HepG2 (cell line): Measurements from ENCODE around the gene KLHL8. TPM values are rescaled to one million over a fixed set of nuclear protein-coding genes. Genes with fewer than 3 reads are reported as not detected.

Source experiments
- ATAC-seq: fragments of 200-7000 bp; cut with Tn5 transposase; 3 replicates; pipeline ENCODE4 v1.9.1; 2020; ENCODE audit warnings: mild to moderate bottlenecking, moderate library complexity
- BruUV-seq: library from RNA; stranded (reverse); fragments of 400-500 nt; replicated peaks from 2 replicates; lab custom pipeline; 2021; lab: Mats Ljungman, UMichigan
- CTCF ChIA-PET: fragments of 300-600 bp; formaldehyde crosslinking; extraction: SDS; loops from one replicate; lab custom pipeline; 2021; ENCODE audit warnings: low total read pairs, inconsistent platforms, low intra/inter-chr PET ratio; lab: Yijun Ruan, JAX
- POLR2A ChIA-PET: fragments of 350-600 bp; sonication (Branson Sonifier 250); formaldehyde crosslinking; loops from one replicate; lab custom pipeline; 2020; ENCODE audit warnings: antibody characterized with exemption, inconsistent platforms; lab: Yijun Ruan, JAX
- DNase-seq: peaks from one replicate; pipeline ENCODE4 v3.0.0-alpha.2; 2015; ENCODE audit warnings: low spot score
- FAIRE-seq: peaks from 3 replicates; lab custom pipeline; 2011; peaks lifted over from hg19 to GRCh38; lab: Jason Lieb, UNC
- H2AFZ ChIP-seq: one replicate; pipeline ENCODE4 v1.6.1; 2011; ENCODE audit warnings: low read length, inconsistent platforms
- H3K27ac ChIP-seq: fragments of 300-600 bp; 3 replicates; pipeline ENCODE4 v1.8.0; 2011; ENCODE audit warnings: mixed run types, mild to moderate bottlenecking, mixed read lengths, low read length, inconsistent platforms; ENCODE audit not compliant: insufficient read depth; ENCODE audit errors: extremely low read length
- H3K27me3 ChIP-seq, 2 experiments: fragments of 200-600 bp in 1 of 2; 2 replicates in 1 of 2; 3 replicates in 1 of 2; pipeline versions ENCODE4 v1.6.0 to v1.8.0; 2011; ENCODE audit warnings: low read length in 2 of 2, mild to moderate bottlenecking in 2 of 2, moderate library complexity in 2 of 2, inconsistent platforms in 1 of 2; ENCODE audit not compliant: insufficient read depth in 2 of 2, control insufficient read depth in 1 of 2
- H3K36me3 ChIP-seq, 2 experiments: fragments of 200-600 bp in 1 of 2; replicated peaks in 1 of 2; 2 replicates in 1 of 2; 3 replicates in 1 of 2; pipeline versions ENCODE4 v1.5.1 to v1.8.0; 2011; ENCODE audit warnings: low read length in 2 of 2, inconsistent platforms in 1 of 2; ENCODE audit not compliant: insufficient read depth in 2 of 2, control insufficient read depth in 1 of 2
- H3K4me1 ChIP-seq: 2 replicates; pipeline ENCODE4 v1.5.1; 2012; ENCODE audit warnings: low read length, inconsistent platforms; ENCODE audit not compliant: insufficient read depth
- H3K4me2 ChIP-seq: 2 replicates; pipeline ENCODE4 v1.6.0; 2011; ENCODE audit warnings: low read depth, low read length, inconsistent platforms
- H3K4me3 ChIP-seq, 3 experiments: fragments of 200-600 bp in 1 of 3; sonication (generic), shearing (Covaris generic) in 1 of 3; replicated peaks in 1 of 3; 2 replicates each; pipeline ENCODE4 v1.5.1; 2011 to 2016; ENCODE audit warnings: low read length in 3 of 3, inconsistent platforms in 2 of 3, low read depth in 2 of 3, mild to moderate bottlenecking in 2 of 3, control low read depth in 1 of 3, mixed read lengths in 1 of 3; ENCODE audit not compliant: insufficient read depth in 1 of 3
- H3K79me2 ChIP-seq: one replicate; pipeline ENCODE4 v1.6.1; 2011; ENCODE audit warnings: low read length, inconsistent platforms; ENCODE audit not compliant: insufficient read depth
- H3K9ac ChIP-seq: 2 replicates; pipeline ENCODE4 v1.6.0; 2011; ENCODE audit warnings: mild to moderate bottlenecking, low read depth, low read length, inconsistent platforms; ENCODE audit not compliant: insufficient read depth
- H3K9me3 ChIP-seq: 2 replicates; pipeline ENCODE4 v1.5.1; 2012; ENCODE audit warnings: mild to moderate bottlenecking, low read length
- H4K20me1 ChIP-seq: 2 replicates; pipeline ENCODE4 v1.6.0; 2011; ENCODE audit warnings: inconsistent platforms, mild to moderate bottlenecking, low read length, moderate library complexity; ENCODE audit not compliant: insufficient read depth
- EZH2 ChIP-seq: conservative IDR thresholded peaks from 2 replicates; pipeline ENCODE4 v1.6.1; 2012; ENCODE audit warnings: mild to moderate bottlenecking, low read depth, low read length, moderate library complexity
- NFKB2 ChIP-seq: sonication (generic); formaldehyde crosslinking; IDR thresholded peaks from 2 replicates; pipeline ENCODE4 v1.4.0; 2020; ENCODE audit warnings: missing genetic modification reagents, borderline replicate concordance
- RFXAP ChIP-seq: sonication (generic); formaldehyde crosslinking; IDR thresholded peaks from 2 replicates; pipeline ENCODE4 v1.4.0; 2020; ENCODE audit warnings: missing genetic modification reagents, borderline replicate concordance
- TBL1XR1 ChIP-seq: fragments of 150-350 bp; IDR thresholded peaks from 2 replicates; pipeline ENCODE4 v1.6.1; 2014; ENCODE audit warnings: borderline replicate concordance, low read length; ENCODE audit not compliant: partially characterized antibody
- ZNF431 ChIP-seq: sonication (generic); formaldehyde crosslinking; IDR thresholded peaks from 2 replicates; pipeline ENCODE4 v1.9.0; 2022; ENCODE audit warnings: missing genetic modification reagents, low read depth, mild to moderate bottlenecking, borderline replicate concordance
- ZNF460 ChIP-seq: sonication (generic); formaldehyde crosslinking; IDR thresholded peaks from 2 replicates; pipeline ENCODE4 v1.5.1; 2020; ENCODE audit warnings: missing genetic modification reagents, mild to moderate bottlenecking, borderline replicate concordance
- ZNF512B ChIP-seq: sonication (generic); formaldehyde crosslinking; IDR thresholded peaks from 2 replicates; pipeline ENCODE4 v1.5.1; 2020; ENCODE audit warnings: missing genetic modification reagents, mild to moderate bottlenecking, borderline replicate concordance
- ZNF513 ChIP-seq: sonication (generic); formaldehyde crosslinking; conservative IDR thresholded peaks from 2 replicates; pipeline ENCODE4 v1.5.0; 2020; ENCODE audit warnings: missing genetic modification reagents
- ZNF563 ChIP-seq: sonication (generic); formaldehyde crosslinking; IDR thresholded peaks from 2 replicates; pipeline ENCODE4 v1.8.0; 2022; ENCODE audit warnings: mild to moderate bottlenecking, moderate library complexity, missing genetic modification reagents
- ZSCAN12 ChIP-seq: sonication (generic); formaldehyde crosslinking; IDR thresholded peaks from 2 replicates; pipeline ENCODE4 v1.9.0; 2021; ENCODE audit warnings: mild to moderate bottlenecking, missing genetic modification reagents
- WGBS: methylation state at CpG from one replicate; pipeline ENCODE4 v1.1.6; 2017; ENCODE audit warnings: low lambda C conversion rate; 5-methylcytosine and 5-hydroxymethylcytosine counted together
- in situ Hi-C: cut with HindIII; loops from 2 replicates; pipeline ENCODE4 v1.10.0; 2017; ENCODE audit warnings: low pct_unique_long_range_greater_than_20kb; ENCODE audit not compliant: extremely low pct_ligation_motif_present
- intact Hi-C: fragments of 100-400 bp; cut with micrococcal nuclease; formaldehyde crosslinking; loops from one replicate; pipeline ENCODE4 v1.10.0; 2022; ENCODE audit not compliant: unreplicated experiment
- polyA plus RNA-seq, 8 experiments: library from polyadenylated mRNA; depleted of rRNA in 3 of 8; stranded (reverse) in 7 of 8; unstranded in 1 of 8; fragments of >200 nt; fragmentation: Illumina TruSeq in 4 of 8; extraction: Trizol in 4 of 8; gene quantifications; 2 replicates each; pipeline versions ENCODE4 v1.2.1 to v1.2.3, GENCODE V29; 2011 to 2016; ENCODE audit warnings: low read depth in 4 of 8, missing spikeins in 1 of 8, mixed read lengths in 1 of 8; ENCODE audit not compliant: insufficient read depth in 1 of 8
- total RNA-seq, 5 experiments: library from RNA; depleted of rRNA; stranded (reverse); fragments of >200 nt; fragmentation: Illumina TruSeq; extraction: Trizol; gene quantifications; 2 replicates each; pipeline ENCODE4 v1.2.3, GENCODE V29; 2016; ENCODE audit warnings: low read depth in 1 of 5

Gene KLHL8
- total and polyA plus RNA-seq, 2 of the 13 experiments (the other 11 are each of a cell fraction or from before 2014, with no cell fraction given): 2.8 to 11.7 TPM

GRCh38 chr4:87227751-87228151 lies 7.3 kb upstream of the KLHL8 start (continued):
- TF ChIP-seq ZNF431 (CRISPR knock-in tag) (no peak), NFKB2 (CRISPR knock-in tag) (no peak), ZNF513 (CRISPR knock-in tag) (no peak), ZNF512B (CRISPR knock-in tag) (no peak), ZNF563 (CRISPR knock-in tag) (no peak)
- TF ChIP-seq, all 625 proteins: peak for 0

GRCh38 chr4:87225936-87226335 lies 5.5 kb upstream of the KLHL8 start:
- H3K4me3 ChIP-seq: no peak overlapping the region
- no peaks in the 10 kb centered on the region for H3K79me2 ChIP-seq
- H3K4me1 ChIP-seq: 0 out of 2 replicates have a peak, but pooled peaks cover 9% of the 10 kb centered on the region
- intact Hi-C loops: no loop called here
- ATAC-seq: no peak
- in situ Hi-C loops: no loop called here
- no peak overlapping the region for H3K27ac ChIP-seq
- WGBS: 75% methylated on average over 5 of the region's 5 CpGs
- ChIA-PET POLR2A (no interaction called here), CTCF (no interaction called here)
- no peaks in the 10 kb centered on the region for H3K36me3 ChIP-seq
- peaks cover 0 to 2% of the 10 kb centered on the region in 2 experiments; a peak in 1 of 5 replicates for H3K27me3 ChIP-seq
- no peak for TF ChIP-seq TBL1XR1
- no peak for TF ChIP-seq ZNF460
- no peak for TF ChIP-seq ZSCAN12 (CRISPR knock-in tag)
- TF ChIP-seq EZH2: no peak
- TF ChIP-seq RFXAP: no peak
- DNase-seq: no peak
- no peak for FAIRE-seq
- H3K9me3 ChIP-seq: no peaks in the 10 kb centered on the region
- no peaks in the 10 kb centered on the region for H4K20me1 ChIP-seq
- no peak overlapping the region for H3K4me2 ChIP-seq
- no peak overlapping the region for H2AFZ ChIP-seq
- no TSS peak for BruUV-seq
- H3K9ac ChIP-seq: no peak overlapping the region
